Colonic mucosa (tissue), 4 donors: Measurements from ENCODE around the gene IRF6. TPM values are rescaled to one million over a fixed set of nuclear protein-coding genes. Genes with fewer than 3 reads are reported as not detected.

Experiments
- DNase-seq: peaks from one replicate; pipeline ENCODE4 v3.0.0-alpha.2; 2020
- H3K27ac ChIP-seq: fragments of 200-600 bp; one replicate; pipeline ENCODE4 v1.8.0; 2021
- H3K27me3 ChIP-seq: fragments of 200-600 bp; one replicate; pipeline ENCODE4 v1.8.0; 2021
- H3K36me3 ChIP-seq: fragments of 200-600 bp; one replicate; pipeline ENCODE4 v1.8.0; 2021
- H3K4me1 ChIP-seq: fragments of 200-600 bp; one replicate; pipeline ENCODE4 v1.8.0; 2021; ENCODE audit warnings: mild to moderate bottlenecking
- H3K4me3 ChIP-seq: fragments of 200-600 bp; one replicate; pipeline ENCODE4 v1.8.0; 2021
- H3K9ac ChIP-seq, 2 donors: one replicate each; pipeline ENCODE4 v1.7.0; 2013; ENCODE audit warnings: control low read depth in 2 of 2, low read depth in 2 of 2, low read length in 2 of 2
- H3K9me3 ChIP-seq: fragments of 200-600 bp; one replicate; pipeline ENCODE4 v1.8.0; 2021
- CTCF ChIP-seq: fragments of 200-600 bp; IDR thresholded peaks from one replicate; pipeline ENCODE4 v1.8.0; 2022; ENCODE audit warnings: antibody characterized with exemption, mild to moderate bottlenecking
- intact Hi-C: fragments of 100-400 bp; cut with DNase I; formaldehyde crosslinking; loops from one replicate; pipeline ENCODE4 v1.14.1; 2022
- total RNA-seq, 2 donors: library from RNA; stranded (reverse); fragmentation: NEBNext Ultra II Directional in 1 of 2; extraction: Animal tissue kit (Norgen Biotek cat#: 25700) in 1 of 2; gene quantifications; one replicate each; pipeline ENCODE4 v1.2.1, GENCODE V29; 2021
- donor health status: healthy.
- donor health status: DM: no; HTN: no; CAD: no.
- donor health status: DM: no; HTN: no; CAD: no.

The IRF6 gene
- total RNA-seq, 2 donors from 2014 or later: 87.5 to 133 TPM

GRCh38 chr1:209816923-209817322 is 11.0 kb upstream of the IRF6 start:
- no peaks in the 10 kb centered on the region for H3K9me3 ChIP-seq
- no peak overlapping the region for H3K4me3 ChIP-seq
- intact Hi-C loops: no loop called here
- no peaks in the 10 kb centered on the region for H3K36me3 ChIP-seq
- H3K9ac ChIP-seq: no peak overlapping the region
- H3K27ac ChIP-seq: no peak overlapping the region
- DNase-seq: no peak
- H3K4me1 ChIP-seq: no peaks in the 10 kb centered on the region
- no peak for TF ChIP-seq CTCF
- no peaks in the 10 kb centered on the region for H3K27me3 ChIP-seq

GRCh38 chr1:209815931-209816341 is 10.0 kb upstream of the IRF6 start:
- intact Hi-C loops: no loop called here
- Histone ChIP-seq H3K27me3 (no peaks in the 10 kb centered on the region), H3K9me3 (no peaks in the 10 kb centered on the region), H3K4me1 (no peaks in the 10 kb centered on the region), H3K9ac (no peak overlapping the region), H3K36me3 (no peaks in the 10 kb centered on the region), H3K27ac (no peak overlapping the region), H3K4me3 (no peak overlapping the region)
- TF ChIP-seq CTCF: no peak
- no peak for DNase-seq

GRCh38 chr1:209815490-209815889 is 9.5 kb upstream of the IRF6 start:
- intact Hi-C loops: no loop called here
- Histone ChIP-seq H3K4me1 (no peaks in the 10 kb centered on the region), H3K4me3 (no peak overlapping the region), H3K27ac (no peak overlapping the region), H3K27me3 (no peaks in the 10 kb centered on the region), H3K9ac (no peak overlapping the region), H3K9me3 (no peaks in the 10 kb centered on the region), H3K36me3 (no peaks in the 10 kb centered on the region)
- no peak for DNase-seq
- no peak for TF ChIP-seq CTCF

GRCh38 chr1:209813902-209814301 is 8.0 kb upstream of the IRF6 start:
- Histone ChIP-seq H3K4me1 (no peaks in the 10 kb centered on the region), H3K9ac (no peak overlapping the region), H3K9me3 (no peaks in the 10 kb centered on the region), H3K36me3 (no peaks in the 10 kb centered on the region), H3K4me3 (no peak overlapping the region), H3K27ac (no peak overlapping the region), H3K27me3 (no peaks in the 10 kb centered on the region)
- no peak for TF ChIP-seq CTCF
- intact Hi-C loops: no loop called here
- no peak for DNase-seq

- no peak for TF ChIP-seq CTCF
- Histone ChIP-seq H3K4me1 (no peaks in the 10 kb centered on the region), H3K36me3 (no peaks in the 10 kb centered on the region), H3K9me3 (no peaks in the 10 kb centered on the region), H3K4me3 (no peak overlapping the region), H3K27me3 (no peaks in the 10 kb centered on the region), H3K27ac (no peak overlapping the region), H3K9ac (no peak overlapping the region)
- intact Hi-C loops: no loop called here
- no peak for DNase-seq
These were observed 4.8 kb upstream of the IRF6 start for GRCh38 chr1:209810783-209811182.

- H3K9ac ChIP-seq: no peak overlapping the region
These were observed 3.7 kb upstream of the IRF6 start for GRCh38 chr1:209809611-209810010.

More at GRCh38 chr1:209809611-209810010, 3.7 kb upstream of the IRF6 start:
- Histone ChIP-seq H3K36me3 (no peaks in the 10 kb centered on the region), H3K27me3 (no peaks in the 10 kb centered on the region), H3K9me3 (no peaks in the 10 kb centered on the region), H3K4me3 (no peak overlapping the region), H3K27ac (no peak overlapping the region), H3K4me1 (no peaks in the 10 kb centered on the region)
- intact Hi-C loops: no loop called here
- no peak for TF ChIP-seq CTCF
- no peak for DNase-seq
